GM21737 (cell line): ENCODE data around the gene HMG20A.

Experiments
- ATAC-seq: cut with Tn5 transposase; IDR thresholded peaks from one replicate; pipeline ENCODE4 v1.9.1; 2021; ENCODE audit warnings: mild to moderate bottlenecking, moderate library complexity; ENCODE audit not compliant: unreplicated experiment

The HMG20A gene

GRCh38 chr15:77496715-77497109, 76.0 kb downstream of the HMG20A start:
- ATAC-seq = no peak

GRCh38 chr15:77497110-77497737, 76.5 kb downstream of the HMG20A start:
- no peak for ATAC-seq

- no peak for ATAC-seq
Measured at GRCh38 chr15:77497942-77498361, 77.3 kb downstream of the HMG20A start.

- ATAC-seq = no peak
Measured at GRCh38 chr15:77499087-77499760, 78.5 kb downstream of the HMG20A start.

- ATAC-seq = no peak
Measured at GRCh38 chr15:77500989-77501388, 80.3 kb downstream of the HMG20A start.

- no peak for ATAC-seq
Measured at GRCh38 chr15:77502379-77503095, 81.8 kb downstream of the HMG20A start.

- no peak for ATAC-seq
Measured at GRCh38 chr15:77503240-77503639, 82.6 kb downstream of the HMG20A start.

GRCh38 chr15:77503764-77504163, 83.1 kb downstream of the HMG20A start:
- ATAC-seq = no peak

GRCh38 chr15:77504306-77504705, 83.6 kb downstream of the HMG20A start:
- ATAC-seq = no peak

GRCh38 chr15:77504871-77505270, 84.2 kb downstream of the HMG20A start:
- ATAC-seq = no peak

GRCh38 chr15:77505556-77505955, 84.9 kb downstream of the HMG20A start:
- ATAC-seq = no peak

GRCh38 chr15:77506311-77507142, 85.8 kb downstream of the HMG20A start:
- no peak for ATAC-seq

GRCh38 chr15:77507143-77507897, 86.6 kb downstream of the HMG20A start:
- no peak for ATAC-seq

GRCh38 chr15:77507911-77508310, 87.2 kb downstream of the HMG20A start:
- ATAC-seq = no peak

- ATAC-seq = no peak
Measured at GRCh38 chr15:77508541-77509243, 88.0 kb downstream of the HMG20A start.

- ATAC-seq = no peak
Measured at GRCh38 chr15:77510066-77511057, 89.7 kb downstream of the HMG20A start.

GRCh38 chr15:77511869-77512268, 91.2 kb downstream of the HMG20A start:
- no peak for ATAC-seq

GRCh38 chr15:77513226-77513625, 92.5 kb downstream of the HMG20A start:
- no peak for ATAC-seq
